GM19455 (cell line): Measurements from ENCODE around the gene AGMO.

Experiments
- ATAC-seq: cut with Tn5 transposase; IDR thresholded peaks from one replicate; pipeline ENCODE4 v1.9.1; 2021; ENCODE audit not compliant: unreplicated experiment

The AGMO gene

DNA sequence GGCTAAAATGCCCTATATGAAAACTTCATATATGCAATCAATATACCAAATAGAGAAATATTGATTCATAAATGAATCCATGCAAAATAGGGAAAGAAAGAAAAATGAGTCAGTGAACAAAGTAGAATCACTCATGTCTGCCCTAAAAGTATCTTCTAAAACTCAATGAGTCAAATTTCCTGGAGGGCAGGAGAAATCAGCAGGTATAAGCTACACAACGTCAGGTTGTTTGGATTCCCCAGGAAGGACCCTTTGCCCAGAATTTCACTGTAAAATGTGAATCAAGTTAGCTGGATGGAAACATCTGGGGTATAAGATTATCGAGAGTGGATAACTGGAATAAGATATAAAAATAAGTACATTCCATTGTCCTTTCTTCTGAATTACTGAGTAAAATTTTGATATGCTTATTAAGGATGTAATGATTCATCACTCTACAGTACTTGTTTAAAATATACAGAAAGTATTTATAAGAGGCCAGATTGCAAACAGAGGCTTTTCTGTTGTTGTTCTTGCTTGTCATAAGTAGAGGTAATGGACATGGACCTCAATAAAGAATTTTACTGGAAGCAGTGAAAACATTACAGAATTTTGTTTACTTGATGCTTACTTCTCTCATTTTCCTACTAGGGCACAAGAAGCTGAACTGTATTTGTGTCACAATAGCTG is 99.0 kb downstream of the AGMO start:
- no peak for ATAC-seq

- no peak for ATAC-seq
Measured at GRCh38 chr7:15461576-15461975, 100.2 kb downstream of the AGMO start.

- ATAC-seq = no peak
Measured at GRCh38 chr7:15459018-15459615, 102.7 kb downstream of the AGMO start.

GRCh38 chr7:15457990-15458955 is 103.5 kb downstream of the AGMO start:
- ATAC-seq = no peak

DNA sequence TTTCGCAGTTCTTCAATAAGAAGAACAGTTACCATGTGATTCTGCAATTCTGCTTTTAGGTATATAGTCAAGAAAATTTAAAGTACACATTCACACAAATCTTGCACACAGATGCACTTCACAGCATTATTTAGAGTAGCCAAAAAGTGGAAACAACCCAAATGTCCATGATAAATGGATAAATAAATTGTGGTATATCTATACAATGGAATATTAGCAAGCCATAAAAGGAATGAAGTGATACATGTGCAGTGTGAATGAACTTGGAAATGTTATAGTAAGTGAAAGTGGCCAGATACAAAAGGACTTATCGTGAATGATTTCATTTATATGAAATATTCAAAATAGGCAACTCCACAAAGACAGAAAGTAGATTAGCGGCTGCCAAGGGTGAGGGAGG is 109.1 kb downstream of the AGMO start:
- ATAC-seq = no peak

GRCh38 chr7:15446722-15447121 is 115.1 kb downstream of the AGMO start:
- no peak for ATAC-seq

DNA sequence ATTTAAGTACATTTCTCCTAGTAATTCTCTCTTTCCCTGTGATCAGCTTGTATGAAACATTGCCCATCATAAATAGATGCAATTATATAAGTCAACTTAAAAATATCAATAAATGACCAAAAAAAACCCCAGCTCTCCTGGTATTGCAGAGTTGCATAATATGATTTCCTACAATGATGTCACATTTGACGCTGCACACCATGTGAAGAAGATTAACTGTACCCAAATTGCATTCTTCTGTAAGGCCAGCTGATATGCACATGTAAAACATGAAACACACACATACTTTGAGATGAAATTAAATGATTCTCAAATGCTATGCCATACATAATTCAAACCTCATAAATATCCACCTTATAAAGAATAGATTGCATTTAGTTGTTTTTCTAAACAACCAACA is 115.5 kb downstream of the AGMO start:
- ATAC-seq = no peak

GRCh38 chr7:15441915-15442314 is 119.9 kb downstream of the AGMO start:
- ATAC-seq = no peak

- no peak for ATAC-seq
Measured at GRCh38 chr7:15440482-15440881, 121.3 kb downstream of the AGMO start.

GRCh38 chr7:15439853-15440252 is 122.0 kb downstream of the AGMO start:
- ATAC-seq = no peak

DNA sequence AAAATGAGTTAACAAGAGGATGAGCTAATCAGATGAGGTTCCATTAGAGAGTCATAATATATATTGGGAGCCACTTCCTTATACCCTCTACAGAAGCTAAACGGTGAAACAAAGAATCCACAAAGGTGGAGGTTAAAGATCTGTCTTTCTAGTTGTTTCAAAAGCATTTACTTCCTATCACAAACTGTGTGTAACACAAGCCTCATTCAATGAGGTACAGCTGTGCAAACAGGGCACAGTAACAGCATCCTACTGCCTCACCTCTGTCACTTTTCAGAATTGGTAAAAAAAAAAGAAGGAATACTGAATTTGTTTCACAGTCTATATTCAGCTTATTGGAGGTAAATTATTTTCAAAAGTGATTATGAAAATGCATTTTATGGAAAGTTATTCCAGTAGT is 128.7 kb downstream of the AGMO start:
- ATAC-seq = no peak

DNA sequence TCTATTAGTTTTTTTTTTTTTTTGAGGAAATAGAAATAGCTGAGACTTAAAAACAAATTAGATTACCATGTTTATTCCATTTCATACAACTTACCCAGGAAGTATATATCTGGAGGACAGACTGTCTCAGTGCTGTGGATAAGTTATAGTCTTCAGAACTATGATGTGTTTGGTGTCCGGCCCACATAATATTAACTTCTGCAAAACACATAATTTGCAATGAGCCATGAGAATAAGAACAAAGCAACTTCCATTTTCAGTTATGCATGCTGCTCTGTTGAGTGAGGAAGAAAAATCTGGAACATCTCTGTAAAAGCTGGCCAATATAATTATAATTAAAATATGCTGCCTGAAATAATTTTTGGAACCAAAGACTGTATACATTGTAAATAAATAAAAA is 130.9 kb downstream of the AGMO start:
- no peak for ATAC-seq

- ATAC-seq = no peak
Measured at GRCh38 chr7:15430191-15430590, 131.6 kb downstream of the AGMO start.

DNA sequence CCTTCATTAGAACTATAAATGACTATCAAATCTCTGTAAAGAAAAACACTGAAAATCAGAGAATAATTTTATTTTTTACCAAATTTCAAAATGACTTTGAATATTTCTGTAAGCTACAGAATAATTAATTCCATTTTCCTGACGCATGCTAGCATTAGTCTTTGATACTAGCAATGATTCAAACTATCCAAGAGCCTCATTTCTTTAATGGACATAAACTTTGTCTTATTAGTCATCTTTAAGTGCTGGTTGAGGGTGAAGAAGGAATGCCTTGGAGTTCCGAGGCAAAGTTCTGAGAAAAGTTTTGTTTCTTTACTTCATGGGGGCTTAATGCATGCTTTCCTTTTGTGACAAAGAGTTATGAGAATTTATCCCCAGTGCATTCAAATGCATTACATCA is 137.3 kb downstream of the AGMO start:
- ATAC-seq = no peak

DNA sequence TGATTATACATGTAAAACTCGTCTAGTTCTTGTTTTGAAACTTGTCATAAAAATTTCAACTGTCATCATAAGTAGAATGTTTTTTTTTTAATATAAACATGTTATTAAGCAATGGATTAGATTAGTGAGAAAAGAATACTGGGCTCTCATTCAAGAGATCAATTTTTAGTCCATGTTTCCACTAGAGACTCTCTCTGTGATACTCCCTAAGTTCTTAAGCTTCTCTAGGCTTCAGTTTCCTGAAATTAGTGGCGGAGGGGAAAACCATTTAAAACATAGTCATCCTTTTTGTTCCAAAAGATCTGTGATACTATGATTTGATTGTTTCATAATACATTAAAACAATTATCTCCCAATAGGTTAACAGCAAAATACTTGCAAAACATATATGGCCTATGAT is 142.2 kb downstream of the AGMO start:
- no peak for ATAC-seq

GRCh38 chr7:15418264-15418663 is 143.6 kb downstream of the AGMO start:
- ATAC-seq = no peak

DNA sequence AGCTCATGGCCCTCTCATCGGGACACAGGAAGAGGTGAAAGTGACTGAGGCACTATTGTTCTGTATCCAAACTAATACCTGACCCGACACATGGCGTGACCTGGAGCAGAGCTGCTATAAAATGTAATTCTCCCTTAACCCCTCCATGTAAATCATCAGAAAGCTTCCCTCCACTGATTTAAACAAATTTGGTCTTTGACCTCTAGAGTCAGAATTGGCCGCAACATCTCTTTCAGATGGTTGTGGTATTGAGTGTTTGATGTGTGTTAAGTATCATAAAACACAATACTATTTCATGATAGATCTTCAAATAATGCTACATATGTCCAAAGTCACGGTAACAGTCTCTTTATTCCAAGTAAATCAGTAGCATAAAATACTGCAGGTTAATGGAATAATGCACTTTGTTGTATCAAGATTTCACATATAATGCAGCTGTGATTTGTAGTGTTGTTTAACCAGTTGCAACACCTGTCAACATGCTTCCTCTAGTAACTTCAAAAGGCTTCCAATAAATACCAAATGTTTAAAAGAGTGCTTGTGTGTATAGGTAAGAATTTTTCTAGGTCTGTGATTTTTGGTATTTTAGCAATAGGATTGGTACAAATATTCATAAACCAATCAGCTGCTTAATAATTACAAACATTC is 144.3 kb downstream of the AGMO start:
- no peak for ATAC-seq

- no peak for ATAC-seq
Measured at GRCh38 chr7:15411019-15411418, 150.8 kb downstream of the AGMO start.

DNA sequence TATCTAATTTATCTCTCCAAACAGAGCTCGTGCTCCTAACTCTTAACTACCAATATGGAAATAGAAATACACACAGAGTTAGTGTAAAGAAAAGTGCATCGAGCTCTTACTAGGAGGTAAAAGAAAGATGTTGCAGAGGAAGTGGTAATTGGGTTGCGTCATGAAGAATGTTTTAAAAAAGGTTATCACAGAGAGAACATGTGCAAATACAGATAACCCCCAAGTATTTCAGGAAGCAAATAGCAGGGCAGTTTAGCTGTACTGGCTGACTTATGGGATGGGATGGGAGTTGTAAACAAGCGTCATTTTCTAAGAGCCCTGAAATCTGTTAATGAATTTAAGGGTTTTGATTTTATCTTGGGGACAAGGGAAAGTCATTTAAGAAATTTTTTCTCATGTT is 153.9 kb downstream of the AGMO start:
- no peak for ATAC-seq

- ATAC-seq = no peak
Measured at GRCh38 chr7:15403751-15404150, 158.1 kb downstream of the AGMO start.

GRCh38 chr7:15403315-15403714 is 158.5 kb downstream of the AGMO start:
- no peak for ATAC-seq
